NK-92 (cell line): Measurements from ENCODE around the gene ATG10.
A peak's percentile ranks its signal among the peaks of the same experiment; 100 is the strongest.
"Not testable (repeated sequence)": the region's sequence is repeated elsewhere in the genome, so short reads cannot be mapped to it uniquely, and the experiment has no call there.

Source experiments
- DNase-seq: peaks from one replicate; lab custom pipeline; 2025; ENCODE audit not compliant: unreplicated experiment; lab: John Stamatoyannopoulos, UW

The ATG10 gene

DNA sequence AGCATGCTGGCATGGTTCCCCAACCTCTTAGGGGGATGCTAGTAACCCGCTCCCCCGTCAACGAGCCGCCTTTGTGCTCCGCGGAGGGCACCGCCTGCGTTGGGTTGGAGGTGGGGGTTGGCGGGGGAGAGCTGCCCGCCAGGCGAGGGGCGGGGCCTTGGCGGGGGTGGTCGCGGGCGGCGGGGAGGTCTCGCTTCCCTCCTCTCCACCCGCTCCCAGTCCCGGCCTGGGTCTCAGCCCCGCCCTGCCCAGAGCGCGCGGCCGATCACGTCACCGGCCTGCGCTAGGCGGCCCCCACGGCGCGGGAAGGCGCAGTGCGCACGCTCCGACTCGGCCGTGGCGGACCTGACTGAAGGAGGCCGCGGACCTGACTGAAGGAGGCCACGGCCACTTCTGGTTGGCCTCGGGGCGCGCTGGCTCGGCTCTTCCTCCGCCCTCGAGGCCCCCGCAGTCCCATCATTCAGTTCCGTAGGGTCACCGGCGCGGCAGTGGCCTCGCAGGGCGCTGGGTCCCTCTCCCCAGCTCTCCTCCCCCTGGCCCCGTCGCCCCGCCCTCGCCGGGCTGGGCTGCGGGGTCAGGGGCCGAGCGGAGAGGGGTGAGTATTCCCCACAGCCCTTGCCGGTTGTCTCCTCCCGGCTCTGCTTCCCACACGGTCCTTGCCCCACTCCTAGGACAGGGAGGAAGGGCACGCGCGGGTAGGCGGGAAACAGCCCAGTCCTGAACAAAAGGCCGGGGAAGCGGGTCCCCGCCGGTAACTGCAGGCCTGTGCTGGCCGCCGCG lies at the start of gene ATG10:
TSS of gene ATG10 (plus strand) at position 312 of the 780 bp plus-strand sequence. CDS start 15,548 bp downstream, outside the sequence.
- DNase-seq: peak; percentile 8

GRCh38 chr5:81922854-81923279 lies 49.0 kb upstream of the ATG10 start:
- no peak for DNase-seq

DNA sequence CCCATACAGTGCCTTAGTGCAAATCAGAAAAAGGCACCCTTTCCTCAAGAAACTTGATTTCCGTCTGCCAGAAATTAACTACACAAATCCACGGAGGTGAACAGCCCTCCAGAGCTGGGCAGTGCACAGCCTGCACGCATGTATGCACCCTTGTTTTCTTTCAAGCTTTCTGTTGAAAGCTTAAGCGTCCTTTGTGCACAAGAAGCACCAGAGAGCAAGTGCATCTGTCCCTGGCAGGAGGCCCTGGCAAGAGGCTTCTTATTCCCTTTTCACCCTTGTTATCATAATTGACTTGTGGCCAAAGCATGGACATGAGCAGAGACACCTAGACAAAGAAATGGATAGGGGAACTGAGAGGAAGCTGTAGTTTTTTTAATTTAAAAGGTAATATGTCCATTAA lies 47.4 kb upstream of the ATG10 start:
- DNase-seq: no peak

DNA sequence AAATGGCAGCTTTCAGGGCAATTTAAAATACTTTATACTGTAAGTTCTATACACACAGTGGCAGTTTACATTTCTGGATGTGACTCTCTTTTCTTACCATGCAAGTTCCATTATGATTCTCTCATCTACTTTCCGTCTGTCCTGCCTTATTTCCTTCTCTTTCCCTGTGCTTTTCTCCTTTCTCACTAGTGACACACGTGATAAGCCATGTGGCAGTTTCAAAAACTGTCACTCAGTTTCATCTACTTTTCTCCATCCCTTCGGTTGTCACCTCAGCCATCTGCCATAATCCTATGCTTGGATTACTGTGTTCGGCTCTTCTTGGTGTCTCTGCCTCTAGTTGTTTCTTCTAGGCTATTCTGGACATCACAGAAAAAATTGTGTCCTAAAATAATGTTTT lies 46.8 kb upstream of the ATG10 start:
- DNase-seq: no peak

GRCh38 chr5:81925981-81926380 lies 45.8 kb upstream of the ATG10 start:
- DNase-seq: no peak

DNA sequence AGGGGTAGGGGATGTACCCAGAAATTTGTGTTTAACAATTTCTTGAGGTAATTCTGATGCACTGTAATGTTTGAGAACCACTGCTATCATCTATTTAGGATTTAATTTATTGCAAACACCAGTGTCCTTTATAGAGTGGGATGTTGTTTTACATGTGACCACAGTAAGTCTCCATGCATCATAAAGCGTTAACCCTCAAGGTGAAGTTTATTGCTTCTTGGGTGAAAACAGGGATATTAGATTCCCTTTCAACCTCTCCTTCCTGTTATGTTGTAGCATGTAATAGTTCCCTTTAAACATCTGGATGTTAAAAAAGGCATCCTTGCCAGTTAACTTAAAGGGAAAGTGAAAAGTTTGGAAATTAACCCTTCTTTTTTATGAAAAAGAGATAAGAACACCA lies 35.8 kb upstream of the ATG10 start:
- no peak for DNase-seq

- no peak for DNase-seq
Measured at GRCh38 chr5:81936750-81937149, 35.1 kb upstream of the ATG10 start.

DNA sequence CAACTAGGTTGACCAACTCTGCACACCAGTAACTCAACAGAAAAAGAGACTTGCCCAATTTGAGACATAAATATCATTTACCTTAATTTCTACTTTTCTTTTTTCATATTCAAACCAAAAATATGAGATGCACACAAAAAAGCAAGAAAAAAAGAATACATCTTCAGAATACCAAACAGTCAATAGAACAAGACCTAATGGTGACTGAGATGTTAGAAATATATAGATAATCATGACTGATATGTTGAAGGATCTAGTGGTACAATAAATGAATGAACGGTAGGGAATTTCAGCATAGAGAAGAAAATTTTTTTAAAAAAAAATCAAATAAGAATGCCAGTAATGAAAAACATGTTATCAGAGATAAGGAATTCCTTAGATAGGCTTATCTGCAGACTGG lies 29.1 kb upstream of the ATG10 start:
- DNase-seq: no peak

GRCh38 chr5:81948349-81948748 lies 23.5 kb upstream of the ATG10 start:
- DNase-seq: no peak

DNA sequence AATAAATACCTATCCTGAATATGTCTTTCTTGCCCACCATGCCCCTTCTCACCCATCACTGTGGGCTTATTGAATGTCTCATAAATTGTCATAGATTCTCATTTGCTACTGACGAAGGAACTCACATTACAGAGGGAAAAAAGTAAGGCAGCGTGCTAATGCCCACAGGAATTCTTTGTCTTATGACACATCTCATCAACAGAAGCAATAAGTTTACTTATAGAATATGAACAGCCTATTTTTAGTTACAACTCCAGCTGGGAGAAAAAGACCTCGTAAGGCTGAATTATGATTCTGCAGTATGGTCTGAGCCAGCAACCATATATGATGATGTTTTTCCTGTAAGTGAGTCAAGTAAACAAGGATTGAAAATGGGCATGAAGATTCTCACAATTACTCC lies 22.4 kb upstream of the ATG10 start:
- no peak for DNase-seq

- DNase-seq: no peak
Measured at GRCh38 chr5:81950996-81951395, 20.8 kb upstream of the ATG10 start.

DNA sequence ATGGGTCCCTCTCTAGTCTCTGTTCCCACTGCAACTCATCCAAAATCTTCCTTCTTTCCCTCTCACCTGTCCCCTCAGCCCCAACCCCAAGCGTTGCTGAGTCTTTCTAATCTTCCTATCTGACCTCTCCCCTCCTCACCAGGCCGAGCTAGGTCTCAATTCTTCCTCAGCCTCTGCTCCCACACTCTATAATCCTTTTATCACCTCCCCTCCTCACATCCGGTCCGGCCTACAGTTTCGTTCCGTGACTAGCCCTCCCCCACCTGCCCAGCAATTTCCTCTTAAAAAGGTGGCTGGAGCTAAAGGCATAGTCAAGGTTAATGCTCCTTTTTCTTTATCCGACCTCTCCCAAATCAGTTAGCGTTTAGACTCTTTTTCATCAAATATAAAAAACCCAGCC lies 17.0 kb upstream of the ATG10 start:
- not testable (repeated sequence) for DNase-seq

DNA sequence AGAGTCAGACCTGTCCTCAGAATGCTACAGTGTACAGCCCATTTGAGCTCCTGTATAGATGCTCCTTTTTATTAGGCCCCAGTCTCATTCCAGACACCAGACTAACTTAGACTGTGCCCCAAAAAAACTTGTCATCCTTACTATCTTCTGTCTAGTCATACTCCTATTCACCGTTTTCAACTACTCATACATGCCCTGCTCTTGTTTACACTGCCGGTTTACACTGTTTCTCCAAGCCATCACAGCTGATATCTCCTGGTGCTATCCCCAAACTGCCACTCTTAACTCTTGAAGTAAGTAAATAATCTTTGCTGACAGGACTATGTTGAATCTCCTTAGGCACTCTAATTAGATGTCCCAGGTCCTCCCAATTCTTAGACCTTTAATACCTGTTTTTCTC lies 13.7 kb upstream of the ATG10 start:
- not testable (repeated sequence) for DNase-seq

DNA sequence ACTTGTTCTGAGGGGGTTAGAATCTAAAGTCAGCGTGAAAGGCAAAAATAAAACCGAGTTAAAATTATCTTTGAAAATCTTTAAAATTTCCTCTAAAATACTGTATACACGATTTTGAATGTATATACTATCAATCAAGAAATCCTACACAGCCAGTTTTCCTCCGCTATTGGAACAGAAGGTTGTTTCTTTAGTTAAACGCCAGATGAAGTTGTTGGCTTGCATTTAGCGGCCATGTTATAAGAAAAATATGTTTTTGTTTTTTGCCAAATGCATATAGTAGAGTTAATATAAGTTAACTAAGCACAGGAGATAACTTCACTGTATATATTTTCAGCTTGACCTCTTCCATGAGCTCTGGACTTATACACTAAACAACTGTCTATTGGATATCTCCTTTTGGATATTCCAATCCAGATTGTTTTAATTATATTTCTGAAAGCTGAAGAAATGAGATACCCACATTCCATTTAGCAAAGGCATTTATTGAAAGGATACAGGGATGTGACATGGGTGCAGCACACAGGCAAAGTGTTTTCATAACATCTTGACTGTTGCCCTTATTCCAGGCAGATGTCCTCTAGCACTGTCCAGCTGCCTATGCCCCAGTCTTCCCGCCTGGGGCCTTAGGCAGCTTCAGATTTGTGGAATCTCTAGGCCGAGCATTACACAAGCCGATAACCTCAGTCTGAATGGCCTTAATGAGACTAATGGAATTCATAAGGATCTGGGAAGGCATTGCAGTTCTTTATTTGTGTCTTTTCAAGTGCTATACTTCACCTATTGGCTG lies 10.0 kb upstream of the ATG10 start:
- no peak for DNase-seq

GRCh38 chr5:81963544-81963943 lies 8.3 kb upstream of the ATG10 start:
- DNase-seq: no peak

- no peak for DNase-seq
Measured at GRCh38 chr5:81965524-81965923, 6.3 kb upstream of the ATG10 start.

- no peak for DNase-seq
Measured at GRCh38 chr5:81969226-81969625, 2.6 kb upstream of the ATG10 start.

DNA sequence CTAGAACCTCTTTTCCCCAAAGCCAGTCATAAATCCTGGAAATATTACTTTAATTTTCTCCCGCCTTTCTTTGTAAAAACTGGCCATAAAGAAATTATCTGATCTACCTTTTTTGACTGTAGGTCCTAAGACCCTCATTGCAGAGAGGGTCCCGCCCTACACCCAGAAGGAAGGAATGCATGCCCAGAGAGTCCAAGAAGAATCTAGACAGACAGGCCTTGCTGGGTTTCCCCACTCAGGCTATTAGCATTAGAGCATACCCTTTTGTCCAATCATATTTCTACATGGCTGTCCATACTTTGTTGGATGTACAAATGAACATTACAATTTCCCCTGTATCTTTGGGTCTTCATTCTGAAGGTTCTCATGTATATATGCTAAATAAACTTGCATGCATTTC lies 1.9 kb upstream of the ATG10 start:
- DNase-seq: no peak

DNA sequence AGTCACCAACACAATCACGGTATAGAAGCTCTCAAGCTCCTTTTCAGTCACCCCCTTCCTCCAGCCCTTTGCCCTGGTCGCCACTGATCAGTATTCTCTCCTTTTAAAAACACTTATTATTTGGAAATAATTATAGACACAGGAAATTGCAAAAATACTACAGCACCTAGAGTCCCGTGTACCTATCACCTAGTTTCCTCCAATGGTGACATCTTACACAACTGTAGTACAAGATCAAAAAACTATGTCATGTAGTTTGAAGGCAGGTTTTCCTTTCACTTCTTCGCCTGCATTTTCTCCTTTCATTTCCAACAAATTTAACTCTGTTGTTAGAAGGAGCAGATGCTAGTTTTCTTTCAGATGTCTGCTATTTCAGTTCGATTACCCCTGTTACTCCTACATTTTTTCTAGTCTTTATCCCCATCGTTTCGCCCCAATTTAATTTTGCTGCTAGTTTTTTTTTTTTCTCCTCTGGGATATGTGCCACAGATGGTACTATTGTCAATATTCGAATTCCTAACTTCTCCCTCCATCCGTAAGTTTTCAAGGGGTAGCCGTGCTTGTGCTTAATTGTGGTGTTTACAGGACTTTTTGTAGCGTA lies 612 bp upstream of the ATG10 start:
- DNase-seq: no peak

- DNase-seq: no peak
Measured at GRCh38 chr5:81972492-81972783, 615 bp downstream of the ATG10 start.

GRCh38 chr5:81980160-81980559 lies 8.3 kb downstream of the ATG10 start:
- DNase-seq: no peak

DNA sequence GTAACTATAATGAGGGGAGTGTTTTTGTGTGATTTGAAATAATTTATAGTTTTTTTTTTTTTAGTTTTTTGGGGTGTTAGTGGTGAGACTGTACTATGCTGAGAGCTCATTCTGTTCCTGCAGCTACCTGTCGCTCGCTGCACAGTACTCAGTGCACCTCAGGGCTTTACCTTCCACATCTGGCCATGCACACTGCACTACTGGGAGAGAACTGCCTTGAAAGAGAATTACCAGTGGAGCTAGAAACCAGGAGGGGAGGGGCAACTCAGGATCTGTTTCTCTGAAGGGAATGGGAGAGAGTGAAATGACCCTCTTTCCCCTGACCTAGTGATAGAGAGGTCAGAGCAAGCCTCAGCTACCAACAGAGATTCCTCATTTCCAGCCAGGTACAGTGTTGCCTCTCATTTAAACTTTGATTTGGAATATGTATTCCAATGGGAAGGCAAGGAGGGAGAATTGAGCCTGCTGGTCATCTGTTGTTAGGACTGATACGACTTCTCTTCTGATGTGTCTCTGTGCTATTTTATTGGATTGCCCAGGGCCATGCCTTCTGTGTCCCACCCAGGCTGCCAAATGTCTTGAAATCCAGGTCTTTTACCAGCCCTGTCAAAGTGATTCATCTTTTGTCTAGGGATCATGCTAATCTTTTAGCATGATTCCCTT lies 8.9 kb downstream of the ATG10 start:
- no peak for DNase-seq
